GM12878 (cell line): ENCODE results near the gene SNX11. TPM values are rescaled to one million over a fixed set of nuclear protein-coding genes. Genes with fewer than 3 reads are reported as not detected.

Source experiments
- ATAC-seq: fragments of 200-7000 bp; cut with Tn5 transposase; 3 replicates; pipeline ENCODE4 v1.9.1; 2020; ENCODE audit warnings: mild to moderate bottlenecking, moderate library complexity
- BruUV-seq: library from RNA; stranded (reverse); fragments of 400-500 nt; replicated peaks from 2 replicates; lab custom pipeline; 2021; lab: Mats Ljungman, UMichigan
- CTCF ChIA-PET: fragments of 300-600 bp; sonication (Branson Sonifier 250); formaldehyde crosslinking; extraction: SDS; loops from one replicate; lab custom pipeline; 2021; ENCODE audit warnings: inconsistent platforms; lab: Yijun Ruan, JAX
- POLR2A ChIA-PET: fragments of 350-600 bp; formaldehyde crosslinking; extraction: SDS; loops from one replicate; lab custom pipeline; 2021; ENCODE audit warnings: inconsistent platforms; lab: Charles Lee
- RAD21 ChIA-PET: fragments of 300-600 bp; sonication (Branson Sonifier 250); formaldehyde crosslinking; loops from one replicate; lab custom pipeline; 2023; ENCODE audit warnings: antibody characterized with exemption; ENCODE audit not compliant: unreplicated experiment; lab: Charles Lee
- SMC1A ChIA-PET: fragments of 300-600 bp; sonication (Branson Sonifier 250); formaldehyde crosslinking; loops from one replicate; lab custom pipeline; 2023; ENCODE audit not compliant: unreplicated experiment, uncharacterized antibody; lab: Charles Lee
- DNase-seq: peaks from one replicate; pipeline ENCODE4 v3.0.0-alpha.2; 2011; ENCODE audit warnings: low read depth, low spot score
- FAIRE-seq: peaks from 3 replicates; lab custom pipeline; 2011; peaks lifted over from hg19 to GRCh38; lab: Jason Lieb, UNC
- H2AFZ ChIP-seq: 2 replicates; pipeline ENCODE4 v1.6.0; 2011; ENCODE audit warnings: low read depth, low read length, control low read depth; ENCODE audit not compliant: control insufficient read depth
- H3K27ac ChIP-seq: 2 replicates; pipeline ENCODE4 v1.5.1; 2011; ENCODE audit warnings: control low read depth; ENCODE audit not compliant: control insufficient read depth, insufficient read depth
- H3K27me3 ChIP-seq, 2 experiments: replicated peaks in 1 of 2; 2 replicates each; pipeline versions ENCODE4 v1.6.0 to v1.6.1; 2011; ENCODE audit warnings: low read length in 1 of 2; ENCODE audit not compliant: control insufficient read depth in 2 of 2, insufficient read depth in 2 of 2
- H3K36me3 ChIP-seq, 2 experiments: 2 replicates each; pipeline ENCODE4 v1.5.1; 2011; ENCODE audit warnings: low read length in 1 of 2; ENCODE audit not compliant: control insufficient read depth in 2 of 2, insufficient read depth in 2 of 2
- H3K4me1 ChIP-seq: 2 replicates; pipeline ENCODE4 v1.6.1; 2011; ENCODE audit warnings: mild to moderate bottlenecking, low read length, moderate library complexity, mixed read lengths; ENCODE audit not compliant: control insufficient read depth, insufficient read depth
- H3K4me2 ChIP-seq: 2 replicates; pipeline ENCODE4 v1.6.0; 2011; ENCODE audit warnings: control low read depth; ENCODE audit not compliant: control insufficient read depth, insufficient read depth
- H3K4me3 ChIP-seq: fragments of 200-600 bp; sonication (generic); 2 replicates; pipeline ENCODE4 v1.5.1; 2016
- H3K79me2 ChIP-seq: 2 replicates; pipeline ENCODE4 v1.6.0; 2011; ENCODE audit warnings: low read length; ENCODE audit not compliant: control insufficient read depth, insufficient read depth
- H3K9ac ChIP-seq: 2 replicates; pipeline ENCODE4 v1.8.0; 2011; ENCODE audit warnings: low read length, control low read depth, mixed read lengths; ENCODE audit not compliant: control insufficient read depth, insufficient read depth
- H3K9me3 ChIP-seq: replicated peaks from 3 replicates; pipeline ENCODE4 v1.5.1; 2011; ENCODE audit warnings: mild to moderate bottlenecking, low read length; ENCODE audit not compliant: control insufficient read depth, insufficient read depth
- H4K20me1 ChIP-seq: 2 replicates; pipeline ENCODE4 v1.6.0; 2011; ENCODE audit not compliant: control insufficient read depth, insufficient read depth
- FOXK2 ChIP-seq: fragments of 450-650 bp; IDR thresholded peaks from 2 replicates; pipeline ENCODE4 v1.6.1; 2017; ENCODE audit warnings: mild to moderate bottlenecking, moderate library complexity
- HDAC2 ChIP-seq: fragments of 200-600 bp; sonication (generic); IDR thresholded peaks from 2 replicates; pipeline ENCODE4 v1.6.1; 2017
- IRF4 ChIP-seq: IDR thresholded peaks from 2 replicates; pipeline ENCODE4 v1.6.1; 2011; ENCODE audit warnings: low read depth, low read length
- JUNB ChIP-seq: IDR thresholded peaks from 2 replicates; pipeline ENCODE4 v1.6.1; 2016; ENCODE audit warnings: antibody characterized with exemption, mild to moderate bottlenecking
- LARP7 ChIP-seq: fragments of 450-650 bp; IDR thresholded peaks from 2 replicates; pipeline ENCODE4 v1.6.1; 2017; ENCODE audit warnings: mild to moderate bottlenecking
- SMAD5 ChIP-seq: IDR thresholded peaks from 2 replicates; pipeline ENCODE4 v1.6.1; 2016; ENCODE audit warnings: antibody characterized with exemption, low read depth
- SREBF2 ChIP-seq: IDR thresholded peaks from 2 replicates; pipeline ENCODE4 v1.6.1; 2012; ENCODE audit warnings: mild to moderate bottlenecking, low read length
- SRF ChIP-seq, 2 experiments: IDR thresholded peaks; 2 replicates each; pipeline ENCODE4 v1.6.1; 2011; ENCODE audit warnings: low read depth in 2 of 2, low read length in 2 of 2, mild to moderate bottlenecking in 1 of 2, moderate library complexity in 1 of 2
- TCF3 ChIP-seq: IDR thresholded peaks from 2 replicates; pipeline ENCODE4 v1.6.1; 2012; ENCODE audit warnings: low read depth, mild to moderate bottlenecking, low read length, borderline replicate concordance; ENCODE audit not compliant: insufficient read depth
- ZSCAN29 ChIP-seq: fragments of 450-650 bp; IDR thresholded peaks from 2 replicates; pipeline ENCODE4 v1.6.1; 2017; ENCODE audit warnings: mild to moderate bottlenecking, moderate library complexity
- WGBS: methylation state at CpG from one replicate; pipeline ENCODE4 v1.1.6; 2016; ENCODE audit warnings: low lambda C conversion rate; ENCODE audit not compliant: insufficient replicate concordance, insufficient coverage; ENCODE audit errors: missing lambda C conversion rate; 5-methylcytosine and 5-hydroxymethylcytosine counted together
- in situ Hi-C: fragments of 300-500 bp; cut with MboI; formaldehyde crosslinking; loops from 9 replicates; pipeline ENCODE4 v1.14.3; 2018; ENCODE audit warnings: mixed read lengths
- intact Hi-C: fragments of 100-400 bp; cut with micrococcal nuclease; formaldehyde crosslinking; loops from one replicate; pipeline ENCODE4 v1.14.2; 2022; ENCODE audit not compliant: unreplicated experiment
- polyA plus RNA-seq, 11 experiments: library from polyadenylated mRNA; depleted of rRNA in 4 of 11; unstranded in 6 of 11; stranded (reverse) in 5 of 11; fragments of >200 nt; fragmentation: Nextera tagmentation in 4 of 11; fragmentation: Illumina TruSeq in 1 of 11; extraction: Ambion mirVana in 4 of 11; extraction: Trizol in 1 of 11; gene quantifications; 1 replicate in 1 of 11; 2 replicates in 10 of 11; pipeline versions ENCODE4 v1.2.1 to v1.2.3, GENCODE V29; 2011 to 2016; ENCODE audit warnings: inconsistent platforms in 2 of 11, missing spikeins in 2 of 11, low read depth in 1 of 11
- total RNA-seq, 4 experiments: library from RNA; depleted of rRNA in 3 of 4; stranded (reverse); fragments of >200 nt in 3 of 4; fragmentation: Illumina TruSeq in 1 of 4; extraction: Trizol in 1 of 4; gene quantifications; 2 replicates each; pipeline versions ENCODE4 v1.2.1 to v1.2.3, GENCODE V29; 2013 to 2021
- TF ChIP-seq, protein P1 (sequence below): IDR thresholded peaks from 2 replicates; pipeline ENCODE4 v1.6.1; 2011; ENCODE audit warnings: mild to moderate bottlenecking, low read depth, low read length, moderate library complexity; ENCODE audit not compliant: insufficient replicate concordance

The SNX11 gene
- total and polyA plus RNA-seq, 10 of the 15 experiments (the other 5 are each of a cell fraction or from before 2014, with no cell fraction given): 34.2 to 127 (median 61.8) TPM

DNA sequence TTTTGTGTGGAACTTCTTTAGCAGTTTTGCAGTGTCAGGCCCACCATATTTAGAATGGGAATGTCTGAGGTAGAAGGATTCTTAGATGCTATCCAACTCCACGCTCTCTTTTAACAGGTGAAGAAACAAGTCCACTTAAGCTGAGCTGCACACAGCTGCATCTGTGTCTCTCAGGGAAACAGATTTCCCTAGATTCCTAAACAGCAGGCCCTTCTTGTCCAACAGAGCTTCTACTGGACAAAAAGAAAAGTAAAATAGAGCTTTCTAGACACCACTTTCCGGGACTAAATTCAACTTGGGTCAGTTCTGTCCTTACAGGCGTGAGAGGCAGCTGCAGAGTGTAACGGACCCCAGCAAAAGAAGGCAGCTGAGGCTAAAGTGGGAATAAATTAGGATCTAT is 51.7 kb downstream of the SNX11 start:
- TF ChIP-seq, protein P1, sequence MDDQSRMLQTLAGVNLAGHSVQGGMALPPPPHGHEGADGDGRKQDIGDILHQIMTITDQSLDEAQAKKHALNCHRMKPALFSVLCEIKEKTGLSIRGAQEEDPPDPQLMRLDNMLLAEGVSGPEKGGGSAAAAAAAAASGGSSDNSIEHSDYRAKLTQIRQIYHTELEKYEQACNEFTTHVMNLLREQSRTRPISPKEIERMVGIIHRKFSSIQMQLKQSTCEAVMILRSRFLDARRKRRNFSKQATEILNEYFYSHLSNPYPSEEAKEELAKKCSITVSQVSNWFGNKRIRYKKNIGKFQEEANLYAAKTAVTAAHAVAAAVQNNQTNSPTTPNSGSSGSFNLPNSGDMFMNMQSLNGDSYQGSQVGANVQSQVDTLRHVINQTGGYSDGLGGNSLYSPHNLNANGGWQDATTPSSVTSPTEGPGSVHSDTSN: no peak
- no peak for TF ChIP-seq SRF (IDR thresholded peaks at IDR 0.05; ENCODE audit: low read depth in 2 of 2, low read length in 2 of 2)
- no peak for TF ChIP-seq IRF4
- no peak for TF ChIP-seq JUNB
- no peak for TF ChIP-seq FOXK2
- TF ChIP-seq SMAD5: no peak
- no peak for TF ChIP-seq SREBF2
- TF ChIP-seq TCF3: no peak
- TF ChIP-seq ZSCAN29: no peak
- no peak for TF ChIP-seq LARP7
- no peak for TF ChIP-seq HDAC2
- no TSS peak for BruUV-seq

More for the DNA sequence above, 51.7 kb downstream of the SNX11 start:
- in situ Hi-C loops (no loop called here), intact Hi-C loops (loop anchor here (10.0 kb wide), 1 partner anchor 176 kb away; no protein-coding TSS in a partner anchor)
- Histone ChIP-seq H3K9me3 (no peaks in the 10 kb centered on the region), H3K79me2 (no peaks in the 10 kb centered on the region), H3K27me3 (no peaks in the 10 kb centered on the region), H3K27ac (no peak overlapping the region), H4K20me1 (no peaks in the 10 kb centered on the region), H2AFZ (no peak overlapping the region), H3K4me2 (no peak overlapping the region), H3K4me1 (peaks cover 6% of the 10 kb centered on the region; the same call in 1 of the 2 replicates), H3K36me3 (peaks cover 2 to 7% of the 10 kb centered on the region in 2 experiments; a peak in 2 of 4 replicates), H3K4me3 (no peak overlapping the region), H3K9ac (no peak overlapping the region)
- RAD21 ChIA-PET: interaction anchor here (0.8 to 2.3 kb wide), 5 partner anchors 16 to 434 kb away, joined by 3 to 7 read pairs (median 4); partner anchors contain the start of gene HOXB5
- CTCF ChIA-PET: interaction anchor here (0.7 to 1.8 kb wide), 7 partner anchors 8 to 132 kb away, joined by 3 to 6 read pairs (median 4); no protein-coding TSS in a partner anchor
- SMC1A ChIA-PET: interaction anchor here (0.8 to 1.0 kb wide), 2 partner anchors 31 to 451 kb away, joined by 3 read pairs; no protein-coding TSS in a partner anchor
- POLR2A ChIA-PET: interaction anchor here (0.6 to 1.2 kb wide), 4 partner anchors 18 to 470 kb away, joined by 3 to 4 read pairs (median 4); no protein-coding TSS in a partner anchor
- no peak for DNase-seq
- ATAC-seq: no peak
- 79% methylated on average over 4 of the region's 4 CpGs for WGBS
- no peak for FAIRE-seq
